ENCODE results near the gene HEXIM2.

GRCh38 chr17:45130681-45131615 lies 30.7 kb upstream of the HEXIM2 start:
- TF ChIP-seq, protein P1, sequence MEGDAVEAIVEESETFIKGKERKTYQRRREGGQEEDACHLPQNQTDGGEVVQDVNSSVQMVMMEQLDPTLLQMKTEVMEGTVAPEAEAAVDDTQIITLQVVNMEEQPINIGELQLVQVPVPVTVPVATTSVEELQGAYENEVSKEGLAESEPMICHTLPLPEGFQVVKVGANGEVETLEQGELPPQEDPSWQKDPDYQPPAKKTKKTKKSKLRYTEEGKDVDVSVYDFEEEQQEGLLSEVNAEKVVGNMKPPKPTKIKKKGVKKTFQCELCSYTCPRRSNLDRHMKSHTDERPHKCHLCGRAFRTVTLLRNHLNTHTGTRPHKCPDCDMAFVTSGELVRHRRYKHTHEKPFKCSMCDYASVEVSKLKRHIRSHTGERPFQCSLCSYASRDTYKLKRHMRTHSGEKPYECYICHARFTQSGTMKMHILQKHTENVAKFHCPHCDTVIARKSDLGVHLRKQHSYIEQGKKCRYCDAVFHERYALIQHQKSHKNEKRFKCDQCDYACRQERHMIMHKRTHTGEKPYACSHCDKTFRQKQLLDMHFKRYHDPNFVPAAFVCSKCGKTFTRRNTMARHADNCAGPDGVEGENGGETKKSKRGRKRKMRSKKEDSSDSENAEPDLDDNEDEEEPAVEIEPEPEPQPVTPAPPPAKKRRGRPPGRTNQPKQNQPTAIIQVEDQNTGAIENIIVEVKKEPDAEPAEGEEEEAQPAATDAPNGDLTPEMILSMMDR (IDR thresholded peaks at IDR 0.05) = no peak
- TF ChIP-seq POLR2A (IDR thresholded peaks at IDR 0.05) = no peak
- no peak for TF ChIP-seq POLR2AphosphoS5 (IDR thresholded peaks at IDR 0.05)
- no peak for TF ChIP-seq EP300 (IDR thresholded peaks at IDR 0.05)

Data from stomach (tissue), 4 donors.